GM18502 (cell line): ENCODE data around the gene NRARP.

Source experiments
- ATAC-seq: cut with Tn5 transposase; IDR thresholded peaks from one replicate; pipeline ENCODE4 v1.9.1; 2021; ENCODE audit warnings: mild to moderate bottlenecking; ENCODE audit not compliant: unreplicated experiment, poor library complexity

NRARP gene

DNA sequence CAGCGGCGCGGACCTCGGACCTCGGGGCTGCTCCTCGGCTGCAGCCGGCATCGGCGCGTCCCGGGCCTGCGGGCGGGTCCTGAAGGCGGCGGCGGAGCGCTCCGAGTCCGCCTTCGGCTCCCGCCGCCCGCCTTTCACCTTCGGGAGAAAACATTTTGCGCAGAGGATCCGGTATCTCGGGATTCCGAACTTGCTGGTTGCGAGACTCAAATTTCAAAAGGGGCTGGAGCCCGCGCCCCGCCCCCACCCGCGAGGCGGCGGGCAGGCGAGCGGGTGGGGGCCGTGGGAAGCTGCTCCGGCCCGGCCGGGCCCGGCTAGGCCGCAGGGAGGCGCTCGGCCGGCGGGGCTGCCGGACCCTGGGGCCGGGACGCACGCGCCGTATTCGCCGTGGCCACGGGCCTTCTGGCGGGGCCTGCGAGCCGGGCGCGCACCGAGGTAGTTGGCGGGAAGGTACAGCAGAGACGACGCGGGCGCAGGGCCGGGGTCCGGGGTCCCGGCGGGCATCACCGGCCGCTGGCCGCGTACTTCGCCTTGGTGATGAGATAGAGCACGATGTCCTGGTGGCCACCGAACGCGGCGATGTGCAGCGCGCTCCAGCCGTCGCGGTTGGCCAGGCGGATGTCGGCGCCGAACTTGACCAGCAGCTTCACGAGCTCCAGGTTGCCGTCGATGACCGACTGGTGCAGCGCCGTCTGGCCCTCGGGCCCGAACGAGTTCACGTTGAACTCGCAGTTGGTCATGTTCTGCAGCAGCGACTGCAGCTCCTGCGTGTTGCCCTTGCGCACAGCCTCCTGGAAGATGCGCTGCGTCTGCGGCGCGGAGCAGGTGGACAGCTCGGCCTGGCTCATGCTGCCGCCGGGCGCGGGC, 757 bp downstream of the NRARP start:
- peak; percentile 15 for ATAC-seq

DNA sequence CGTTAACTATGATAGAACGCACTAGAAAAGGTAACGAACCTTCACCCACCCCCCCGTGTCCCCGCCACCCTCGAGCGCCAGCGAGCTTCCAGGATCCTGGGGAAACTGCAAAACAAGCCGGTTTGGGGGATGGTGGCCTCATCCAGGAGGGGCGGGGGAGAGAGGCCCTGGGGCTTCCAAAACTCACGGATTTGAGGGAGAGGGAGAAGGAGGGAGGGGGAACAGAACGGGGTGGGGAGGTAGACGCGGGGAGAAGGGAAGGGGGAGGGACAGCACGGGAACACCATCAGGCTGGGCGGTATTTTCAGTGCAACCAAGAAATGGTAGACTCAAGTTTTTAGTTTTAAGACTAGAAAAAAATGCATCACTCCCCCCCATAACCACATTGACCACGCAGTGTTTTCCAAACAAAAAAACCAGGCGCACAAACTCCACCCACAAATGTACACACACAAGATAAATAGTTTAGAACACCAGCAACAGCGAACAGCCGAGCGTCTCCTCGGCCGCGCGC, 1.4 kb downstream of the NRARP start:
- ATAC-seq, result no peak

DNA sequence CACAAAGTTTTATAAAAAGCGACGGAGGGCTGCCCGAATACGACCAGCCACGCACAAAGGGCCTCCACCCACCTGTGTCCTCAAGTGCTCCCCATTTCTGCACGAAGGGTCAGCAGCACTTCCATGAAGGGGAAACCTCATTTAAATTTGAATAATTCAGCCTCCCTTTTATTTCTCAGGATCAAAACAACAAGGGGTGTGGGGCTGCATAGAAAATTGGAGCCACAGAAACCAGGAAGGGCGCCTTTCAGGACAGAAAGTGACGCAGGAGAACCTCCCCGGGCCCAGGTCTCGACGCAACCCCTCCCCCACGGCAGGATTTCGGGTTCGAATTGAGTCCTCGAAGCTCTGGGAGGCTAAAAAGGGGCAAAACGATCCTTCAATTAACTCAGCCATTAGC, 2.1 kb downstream of the NRARP start:
- no peak for ATAC-seq

DNA sequence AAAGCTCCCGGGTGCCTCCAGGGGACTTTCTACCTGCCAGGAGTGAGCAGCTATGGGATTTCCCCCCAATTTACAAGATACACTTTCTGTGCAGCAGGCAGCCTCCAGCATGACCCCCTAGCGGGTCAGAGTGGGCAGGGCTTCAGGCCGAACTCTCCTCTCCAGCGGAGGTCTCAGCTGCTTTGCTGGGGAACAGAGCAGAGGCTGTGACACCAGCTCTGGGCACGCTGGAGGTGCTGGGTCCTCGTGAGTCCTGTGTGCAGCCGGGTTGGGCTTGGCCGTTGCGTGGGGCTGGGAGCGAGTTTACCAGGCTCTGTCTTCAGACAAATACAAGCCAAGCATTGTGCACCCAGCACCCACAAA, 2.9 kb downstream of the NRARP start:
- ATAC-seq, result no peak

DNA sequence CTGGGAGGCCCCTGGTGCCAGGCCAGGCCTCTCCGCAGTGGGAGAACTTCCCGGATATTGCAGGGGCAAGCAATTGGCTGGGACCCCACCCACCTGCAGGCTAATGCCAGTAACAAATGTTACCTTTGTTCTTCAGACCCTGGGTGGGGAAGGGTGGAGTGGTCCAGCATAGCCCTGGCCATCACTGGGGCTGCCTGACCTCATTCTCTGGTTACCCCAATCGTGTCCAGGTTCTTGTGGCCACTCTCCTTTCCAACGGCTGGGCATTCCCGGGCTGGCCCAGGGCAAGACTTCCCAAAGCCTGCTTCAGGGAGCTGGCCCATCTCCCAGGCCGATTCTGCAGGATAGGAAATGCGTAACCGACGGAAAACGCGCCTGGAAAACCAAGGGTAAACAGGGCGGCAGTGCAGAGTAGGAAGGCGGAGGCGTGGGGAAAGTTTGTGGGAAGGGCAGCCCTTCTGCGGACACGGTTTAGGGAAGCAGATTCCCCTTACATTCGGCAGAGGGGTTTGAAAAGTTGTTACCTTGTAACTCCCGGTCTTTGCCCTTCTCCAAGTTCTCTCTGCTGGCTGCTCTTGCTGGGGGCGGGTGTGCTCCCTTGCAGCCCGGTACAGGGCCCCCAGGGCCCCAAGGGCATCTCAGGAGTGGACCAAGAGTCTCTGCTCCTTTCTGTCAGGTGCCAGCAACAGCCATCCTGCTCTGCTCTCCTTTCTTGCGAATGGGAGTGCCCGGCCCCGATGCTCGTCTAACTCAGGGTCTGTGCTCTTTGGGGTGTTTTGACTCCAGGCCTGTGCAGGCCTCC, 3.5 kb downstream of the NRARP start:
- no peak for ATAC-seq

DNA sequence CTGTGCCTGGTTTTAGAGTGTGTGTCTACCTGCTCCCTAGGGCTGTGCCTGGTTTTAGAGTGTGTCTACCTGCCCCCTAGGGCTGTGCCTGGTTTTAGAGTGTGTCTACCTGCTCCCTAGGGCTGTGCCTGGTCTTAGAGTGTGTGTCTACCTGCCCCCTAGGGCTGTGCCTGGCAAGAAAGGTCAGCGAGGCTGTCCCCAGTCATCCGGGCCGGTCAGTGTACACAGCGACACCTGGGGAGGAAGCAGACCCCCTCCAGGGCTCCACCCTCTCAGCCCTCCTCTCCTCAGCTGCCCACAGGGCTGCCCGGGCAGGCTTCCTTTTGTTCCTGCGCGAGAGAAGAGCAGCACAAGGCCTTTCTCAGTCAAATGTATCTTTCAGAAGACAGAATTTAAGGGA, 4.1 kb downstream of the NRARP start:
- ATAC-seq, result no peak

DNA sequence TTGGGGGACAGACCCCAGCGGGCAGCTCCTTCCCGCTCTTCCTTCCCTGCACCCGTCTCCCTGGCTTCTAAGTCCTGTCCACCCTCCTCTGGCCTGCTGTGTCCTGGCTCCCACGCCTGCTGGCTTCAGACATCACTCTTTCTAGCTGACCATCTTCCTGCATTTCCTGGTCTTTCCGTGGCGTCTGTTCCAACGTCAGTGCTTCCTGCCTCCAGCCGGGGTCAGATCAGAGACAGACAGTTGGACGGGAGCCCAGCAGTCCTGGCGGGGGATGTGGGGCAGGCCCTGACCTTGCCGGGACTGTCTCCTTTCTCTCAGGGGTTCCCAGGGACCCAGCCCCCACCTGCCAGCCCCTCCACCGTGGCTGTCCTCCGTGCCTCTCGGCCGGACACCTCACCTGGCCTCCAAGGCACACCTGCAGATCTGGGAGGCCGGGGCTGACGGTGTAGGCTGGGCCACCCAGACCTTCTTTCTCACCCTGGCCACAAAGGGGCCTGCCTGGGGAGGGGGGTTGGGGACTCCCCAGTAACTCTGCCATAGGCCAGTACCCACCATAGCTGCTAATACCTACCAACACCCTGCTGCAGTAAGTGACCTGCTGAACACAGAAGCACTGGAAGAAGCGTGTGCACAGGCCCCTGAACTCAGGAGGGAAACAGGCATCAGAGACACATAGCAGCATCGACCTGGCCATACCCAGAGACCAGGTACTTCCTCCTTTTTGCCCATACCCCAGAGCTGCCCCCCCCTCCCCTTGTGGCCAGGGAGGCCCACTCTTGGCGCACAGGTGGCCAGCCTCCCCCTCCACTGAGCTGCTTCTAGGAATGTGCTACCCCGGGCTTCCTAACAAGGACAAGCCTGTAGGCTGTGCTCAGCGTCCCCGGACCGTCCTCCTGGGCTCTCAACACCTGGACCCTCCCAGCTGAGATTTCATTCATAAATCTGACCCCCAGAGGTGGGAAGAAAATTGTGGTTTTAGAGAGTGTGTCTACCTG, 5.1 kb downstream of the NRARP start:
- ATAC-seq, result no peak

DNA sequence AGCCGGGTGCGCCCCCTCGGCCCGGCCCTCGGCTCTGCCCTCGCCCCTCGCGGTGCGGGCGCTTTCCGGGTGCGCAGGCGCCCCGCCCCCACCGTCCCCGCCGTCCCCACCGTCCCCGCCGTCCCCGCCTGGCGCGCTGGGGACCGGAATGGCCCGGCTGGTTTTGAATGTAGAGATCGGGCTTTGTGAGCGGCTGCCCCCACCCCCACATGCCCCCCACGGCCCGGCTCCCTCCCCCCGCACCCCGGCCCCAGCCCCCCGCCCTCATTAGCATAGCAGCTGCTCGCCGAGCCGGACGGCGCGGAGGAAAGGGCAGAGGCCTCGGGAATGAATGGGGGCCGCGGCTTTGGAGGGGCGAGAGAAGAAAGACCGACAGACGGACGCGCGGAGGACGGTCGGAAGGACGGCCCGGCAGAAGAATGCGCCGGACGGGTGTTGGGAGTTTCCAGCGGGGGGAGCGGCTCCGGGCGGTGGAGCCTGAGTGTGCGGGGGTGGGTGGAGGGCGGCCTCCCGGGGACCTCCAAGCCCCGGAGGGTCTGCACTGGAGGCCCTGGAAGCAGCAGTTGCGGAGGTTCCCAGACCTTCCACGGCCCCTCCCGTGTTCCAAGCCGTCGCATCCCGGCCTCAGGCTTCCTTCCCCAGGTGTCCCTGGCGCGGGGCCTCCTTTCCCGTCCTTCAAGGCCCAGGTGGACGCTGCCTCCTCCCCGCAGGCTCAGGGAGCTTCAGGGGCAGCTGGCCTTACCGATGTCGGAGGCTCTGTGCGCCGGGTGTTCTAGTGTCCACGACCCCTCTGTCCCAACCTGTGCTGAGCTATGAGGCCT, 6.0 kb downstream of the NRARP start:
- no peak for ATAC-seq

DNA sequence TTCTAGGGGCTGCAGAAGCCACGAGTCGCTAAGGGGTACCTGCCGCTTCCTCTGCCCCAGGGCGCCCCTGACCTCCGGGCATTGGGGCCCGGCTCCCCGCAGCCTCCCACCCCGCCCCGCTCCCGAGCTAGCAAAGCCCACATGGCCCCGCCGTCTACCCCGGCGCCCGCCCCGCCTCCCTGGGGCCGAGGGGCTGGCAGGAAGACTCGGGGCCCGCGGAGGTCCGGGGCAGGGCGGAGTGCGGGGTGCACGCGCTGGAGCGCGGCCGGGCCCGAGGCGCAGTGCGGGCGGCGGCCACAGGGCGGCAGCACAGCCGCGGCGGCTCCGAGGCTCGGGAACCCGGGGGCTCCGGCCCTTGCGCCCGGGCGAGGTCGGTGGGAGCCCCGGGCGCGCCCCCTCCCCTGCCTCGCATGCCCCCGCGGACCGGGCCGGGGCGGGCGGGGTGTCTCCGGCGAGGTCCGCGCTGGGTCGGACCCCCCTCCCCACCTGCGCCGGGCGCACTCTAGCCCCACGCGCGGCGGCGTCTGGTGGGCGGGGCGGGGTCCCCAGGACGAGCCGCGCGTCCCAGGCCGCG, 6.7 kb downstream of the NRARP start:
- peak; percentile 61 for ATAC-seq

DNA sequence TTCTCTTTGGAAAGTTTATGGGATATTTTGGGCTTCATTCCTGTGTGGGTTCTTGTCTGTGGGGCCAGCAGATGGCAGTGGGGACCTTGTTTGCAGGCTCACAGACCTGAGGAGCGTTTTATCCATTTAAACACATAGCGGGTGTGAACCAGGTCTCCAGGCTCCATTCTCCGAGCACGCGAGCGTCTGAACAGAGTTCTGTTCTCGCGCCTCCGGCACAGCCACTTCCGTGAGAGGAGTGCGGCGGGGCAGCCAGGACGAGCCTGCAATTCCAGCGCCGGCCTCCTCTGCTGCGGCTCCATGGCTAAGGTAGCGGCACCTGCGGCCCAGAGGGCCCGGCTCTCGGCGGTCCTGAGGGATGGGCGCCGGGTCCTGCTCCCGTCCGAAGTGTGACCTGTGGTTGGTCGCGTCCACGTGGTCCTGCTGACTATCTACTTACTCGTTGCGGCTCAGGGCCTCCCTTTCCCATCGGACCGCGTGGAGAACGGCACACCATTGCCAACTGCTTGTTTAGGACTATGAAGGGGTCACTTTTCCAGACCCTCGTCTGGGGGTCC, 7.3 kb downstream of the NRARP start:
- ATAC-seq, result peak; percentile 16

DNA sequence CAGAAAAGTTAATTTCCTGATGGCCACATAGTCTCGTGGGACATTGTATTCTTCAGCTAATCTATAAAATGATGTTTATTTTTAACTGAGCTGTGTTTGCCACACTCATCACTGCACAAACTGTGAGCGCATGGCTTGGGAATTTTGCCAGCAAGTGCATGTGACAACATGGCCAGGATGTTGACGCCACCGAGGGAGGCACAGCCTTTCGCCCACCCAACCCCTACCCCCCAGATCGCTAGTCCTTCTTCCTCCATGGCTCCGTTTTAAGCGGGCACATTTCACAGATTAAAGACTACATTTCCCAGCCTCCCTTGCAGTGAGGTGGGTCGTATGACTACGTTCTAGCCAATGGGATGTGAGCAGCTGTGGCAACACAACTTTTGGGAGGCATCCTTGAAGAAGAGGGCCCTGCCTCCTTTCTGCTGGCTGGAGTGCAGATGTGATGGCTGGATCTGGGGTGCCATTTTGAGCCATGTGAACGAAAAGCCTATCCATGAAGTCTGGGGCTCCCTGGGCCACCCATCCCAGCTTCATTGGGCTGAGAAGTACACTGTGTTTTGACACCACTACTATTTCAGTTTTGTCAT, 7.9 kb downstream of the NRARP start:
- ATAC-seq, result no peak

DNA sequence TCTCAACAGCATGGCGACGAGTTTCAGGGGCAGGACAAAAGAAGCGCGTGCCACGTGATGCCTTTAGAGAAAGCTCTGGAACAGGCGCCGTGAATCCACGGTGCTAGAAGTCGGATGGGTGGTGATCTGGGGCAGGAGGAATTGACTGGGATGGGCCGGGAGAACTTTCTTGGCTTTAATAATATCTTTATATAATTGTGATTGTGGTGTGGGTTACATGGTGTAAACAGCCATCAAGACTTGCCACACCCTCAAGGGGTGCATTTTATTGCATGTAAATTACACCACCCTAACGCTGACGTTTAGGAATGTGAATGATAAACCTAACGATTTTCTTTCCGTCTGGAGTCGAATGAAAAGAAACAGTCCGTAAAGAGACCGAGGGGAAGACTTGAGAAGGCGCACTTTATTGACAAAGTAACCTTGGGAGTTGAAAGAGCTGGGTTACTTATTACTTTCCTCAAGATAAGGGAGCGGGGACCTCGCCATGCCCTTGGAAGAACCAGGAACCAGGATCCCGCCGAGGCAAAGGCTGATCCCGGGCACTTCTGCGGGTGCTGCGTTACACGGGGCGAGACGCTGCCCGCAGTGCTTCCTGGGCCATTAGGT, 8.5 kb downstream of the NRARP start:
- no peak for ATAC-seq

DNA sequence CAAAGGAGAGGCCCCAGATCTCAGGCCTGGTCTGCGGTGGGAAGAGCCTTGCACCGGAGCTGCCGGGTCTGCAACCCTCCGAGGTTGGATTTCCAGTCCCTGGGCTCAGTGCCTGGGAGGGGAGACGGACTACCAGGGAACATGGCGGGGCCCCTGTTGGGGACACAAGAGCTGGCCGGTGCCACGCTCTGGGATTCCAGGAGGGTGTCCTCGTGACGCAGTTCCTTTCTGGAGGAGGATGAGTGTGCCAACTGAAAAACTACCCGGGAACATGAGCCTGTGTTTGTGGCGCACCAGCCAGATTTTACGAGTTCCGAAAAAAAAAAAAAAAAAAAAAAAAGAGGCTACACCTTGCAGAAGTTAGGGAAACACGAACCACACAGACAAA, 9.0 kb downstream of the NRARP start:
- ATAC-seq, result no peak

DNA sequence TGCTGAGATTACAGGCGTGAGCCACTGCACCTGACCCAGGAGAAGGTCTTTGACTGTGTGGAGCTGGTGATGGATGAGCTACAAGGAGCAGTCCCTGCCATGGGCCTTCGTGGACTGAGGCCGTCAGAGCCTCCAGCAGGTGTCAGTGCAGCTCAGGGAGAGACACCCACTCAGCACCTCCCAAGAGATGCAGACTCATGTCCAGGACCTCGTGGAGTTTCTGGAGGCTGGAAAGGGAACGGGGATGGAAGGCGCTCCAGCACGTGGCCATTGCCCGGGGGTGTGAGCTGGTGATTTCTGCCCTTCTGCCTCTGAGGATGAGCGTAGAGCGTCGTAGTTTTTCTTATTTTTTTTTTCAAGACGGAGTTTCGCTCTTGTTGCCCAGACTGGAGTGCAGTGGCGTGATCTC, 15.1 kb downstream of the NRARP start:
- no peak for ATAC-seq

DNA sequence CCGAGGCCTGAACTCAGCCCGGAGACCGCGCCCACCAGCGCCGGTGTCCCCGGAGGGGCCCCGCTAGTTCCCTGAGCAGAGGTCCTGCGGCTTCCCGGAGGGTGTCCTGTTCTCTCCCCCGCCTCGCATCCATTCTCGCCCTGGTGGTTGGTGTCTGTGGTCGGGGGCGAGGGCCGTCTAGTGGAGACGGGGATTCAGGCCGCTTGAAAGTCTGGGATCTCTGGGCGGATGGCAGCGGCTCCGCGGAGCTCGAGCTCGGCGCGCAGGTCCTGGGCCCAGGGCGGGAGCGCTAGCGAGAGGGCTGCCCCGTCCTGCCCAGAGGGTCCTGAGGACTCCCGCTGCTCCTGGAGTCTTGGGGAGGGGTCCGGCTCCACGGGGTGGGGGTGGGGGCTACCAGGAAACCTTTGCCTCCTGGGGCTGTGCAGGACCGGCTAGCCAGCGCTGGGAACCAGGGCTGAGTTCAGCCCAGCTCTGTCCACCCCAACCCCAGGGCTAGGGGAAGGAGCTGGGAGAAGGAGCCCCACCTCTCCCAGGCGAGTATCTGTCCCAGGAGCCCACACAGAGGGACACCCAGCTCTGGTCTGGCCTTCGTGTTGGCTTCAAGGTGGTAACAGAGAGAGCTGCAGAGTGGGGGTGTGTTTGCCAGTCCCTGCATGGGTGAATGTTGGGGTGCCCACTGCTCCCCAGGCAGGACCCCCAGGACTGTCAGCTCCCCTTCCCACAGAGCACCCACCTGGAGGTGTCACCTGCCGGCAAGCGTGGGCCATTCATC, 20.5 kb downstream of the NRARP start:
- ATAC-seq, result no peak

DNA sequence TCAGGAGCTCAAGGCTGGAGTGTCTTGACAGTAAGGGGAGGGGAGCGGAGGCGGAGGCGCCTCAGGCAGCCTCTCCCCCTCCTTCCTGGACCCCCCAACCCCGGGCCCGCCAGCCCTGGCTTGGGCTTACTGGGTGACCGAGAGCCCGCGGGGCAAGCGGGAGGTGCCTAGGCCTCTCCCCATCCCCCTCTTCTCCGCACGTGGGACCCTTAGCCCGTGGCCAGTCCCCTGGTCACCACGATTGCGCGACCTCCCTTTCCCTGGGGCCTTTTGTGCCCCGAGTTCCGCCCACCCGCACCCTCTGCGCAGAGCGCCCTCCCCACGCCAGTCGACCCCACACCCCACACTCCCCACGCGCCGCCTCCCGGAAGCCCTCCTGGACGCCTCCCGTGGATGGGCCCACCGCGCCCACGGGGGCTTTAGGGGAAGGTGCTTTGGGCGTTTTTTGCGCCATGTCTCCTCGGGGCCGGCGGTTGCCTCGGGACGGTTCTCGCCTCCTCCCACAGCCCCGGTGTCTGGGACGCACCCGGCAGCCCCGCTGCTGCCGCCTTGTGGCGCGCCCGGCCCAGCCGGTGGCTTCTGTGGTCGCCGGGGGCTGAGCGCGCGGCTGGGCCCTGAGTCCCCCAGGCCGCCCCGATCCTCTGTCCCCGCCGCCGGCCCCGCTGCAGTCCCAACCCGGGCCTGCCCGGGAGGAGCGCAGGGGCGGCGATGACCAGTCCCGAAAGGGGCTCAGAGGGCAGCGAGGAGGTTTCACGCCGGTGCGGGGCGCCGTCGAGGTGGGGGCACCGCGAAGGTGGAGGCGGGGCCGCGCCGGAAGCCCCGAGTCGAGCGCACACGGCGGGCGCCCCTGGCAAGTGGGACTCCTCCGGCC, 21.4 kb downstream of the NRARP start:
- ATAC-seq, result no peak
